HG03342 (cell line): ENCODE data around the gene PRRG4.
"Not testable (repeated sequence)": the region's sequence is repeated elsewhere in the genome, so short reads cannot be mapped to it uniquely, and the experiment has no call there.

Experiments used
- ATAC-seq: cut with Tn5 transposase; IDR thresholded peaks from one replicate; pipeline ENCODE4 v1.9.1; 2021; ENCODE audit warnings: mild to moderate bottlenecking, moderate library complexity; ENCODE audit not compliant: unreplicated experiment

PRRG4 gene

DNA sequence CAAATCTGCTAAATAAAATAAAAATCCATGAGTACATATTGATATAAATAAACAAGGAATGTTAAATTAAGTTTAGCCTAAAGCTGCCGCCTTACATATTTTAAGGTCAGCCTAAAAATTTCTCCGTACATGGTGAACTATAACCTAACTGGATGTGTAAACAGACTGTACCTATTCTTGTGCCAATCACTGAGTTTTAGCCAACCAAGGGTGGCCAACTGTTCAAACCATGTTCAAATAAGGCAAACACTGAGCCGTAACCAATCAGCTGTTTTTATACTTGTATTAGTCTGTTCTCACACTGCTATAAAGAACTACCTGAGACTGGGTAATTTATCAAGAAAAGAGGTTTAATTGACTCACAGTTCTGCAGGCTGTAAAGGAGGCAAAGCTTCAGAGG is 54.3 kb downstream of the PRRG4 start:
- no peak for ATAC-seq

DNA sequence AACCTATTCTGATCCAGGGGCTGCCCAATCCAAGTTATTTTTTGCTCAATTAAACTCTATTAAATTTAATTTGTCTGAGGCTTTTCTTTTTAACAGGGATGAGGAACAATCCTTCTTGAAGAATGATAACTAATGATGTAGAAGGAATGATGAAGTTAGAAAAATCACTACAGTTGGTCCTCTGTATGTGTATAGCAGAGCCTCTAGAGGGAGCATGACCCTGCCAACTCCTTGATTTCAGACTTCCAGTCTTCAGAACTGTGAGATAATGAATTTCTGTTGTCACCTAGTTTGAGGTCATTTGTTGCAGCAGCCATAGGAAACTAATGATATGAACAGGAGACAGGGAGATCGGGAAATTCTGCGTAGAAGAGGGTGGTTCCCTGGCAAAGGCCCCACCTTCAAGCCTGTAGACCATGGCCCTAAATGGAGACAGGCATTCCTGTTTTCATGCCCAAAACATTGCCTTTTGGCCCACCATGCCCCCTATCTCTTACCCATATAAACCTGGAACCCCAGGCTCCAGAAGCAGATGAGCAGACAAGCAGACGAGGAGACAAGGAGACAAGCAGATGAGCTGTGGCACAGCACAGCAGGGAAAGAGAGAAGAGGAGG is 55.1 kb downstream of the PRRG4 start:
- no peak for ATAC-seq

DNA sequence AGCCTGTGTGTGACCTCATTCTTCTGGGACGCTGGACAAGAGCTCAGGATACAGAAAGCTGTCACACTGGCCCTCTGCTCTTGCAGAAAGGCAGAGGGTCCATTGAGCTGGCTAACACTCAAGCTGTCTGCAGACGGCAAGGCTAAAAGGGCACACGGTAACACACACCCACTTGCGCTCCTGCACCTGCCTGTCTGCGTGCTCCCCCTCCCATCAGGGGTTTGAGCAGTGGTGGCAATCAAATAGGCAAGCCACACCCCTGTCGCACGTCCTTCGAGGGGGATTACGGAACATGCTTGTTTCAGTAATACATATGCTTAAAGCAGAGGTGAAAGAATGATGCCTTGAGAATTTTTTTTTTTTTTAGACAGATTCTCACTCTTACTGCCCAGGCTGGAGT is 55.8 kb downstream of the PRRG4 start:
- ATAC-seq, result no peak

DNA sequence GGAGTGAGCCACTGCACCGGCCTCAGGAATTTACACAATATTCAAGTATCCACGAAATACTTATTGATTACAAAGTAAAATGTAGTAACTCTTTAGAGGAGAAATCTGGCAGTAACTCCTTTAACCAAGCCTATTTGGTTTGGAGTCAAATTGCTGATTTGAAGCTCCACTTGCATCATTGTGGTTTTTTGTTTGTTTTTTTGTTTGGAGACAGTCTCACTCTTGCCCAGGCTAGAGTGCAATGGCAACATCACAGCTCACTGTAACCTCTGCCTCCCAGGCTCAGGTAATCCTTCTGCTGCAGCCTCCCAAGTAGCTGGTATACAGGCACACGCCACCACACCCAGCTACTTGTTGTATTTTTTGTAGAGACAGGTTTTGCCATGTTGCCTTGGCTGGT is 56.5 kb downstream of the PRRG4 start:
- no peak for ATAC-seq

DNA sequence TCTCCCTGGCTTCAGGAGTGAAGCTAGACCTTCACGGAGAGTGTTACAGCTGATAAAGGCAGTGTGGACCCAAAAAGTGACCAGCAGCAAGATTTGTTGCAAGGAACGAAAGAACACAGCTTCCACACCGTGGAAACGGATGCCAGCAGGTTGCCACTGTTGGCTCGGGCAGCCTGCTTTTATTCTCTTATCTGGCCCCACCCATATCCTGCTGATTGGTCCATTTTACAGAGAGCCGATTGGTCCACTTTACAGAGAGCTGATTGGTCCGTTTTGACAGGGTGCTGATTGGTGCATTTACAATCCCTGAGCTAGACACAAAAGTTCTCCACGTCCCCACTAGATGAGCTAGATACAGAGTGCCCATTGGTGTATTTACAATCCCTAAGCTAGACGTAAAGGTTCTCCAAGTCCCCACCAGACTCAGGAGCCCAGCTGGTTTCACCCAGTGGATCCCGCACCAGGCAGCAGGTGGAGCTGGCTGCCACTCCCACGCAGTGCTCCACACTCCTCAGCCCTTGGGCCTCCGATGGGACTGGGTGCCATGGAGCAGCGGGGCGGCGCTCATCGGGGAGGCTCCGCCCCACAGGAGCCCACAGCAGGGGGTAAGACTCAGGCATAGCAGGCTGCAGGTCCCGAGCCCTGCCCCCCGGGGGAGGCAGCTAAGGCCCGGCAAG is 58.1 kb downstream of the PRRG4 start:
- not testable (repeated sequence) for ATAC-seq

DNA sequence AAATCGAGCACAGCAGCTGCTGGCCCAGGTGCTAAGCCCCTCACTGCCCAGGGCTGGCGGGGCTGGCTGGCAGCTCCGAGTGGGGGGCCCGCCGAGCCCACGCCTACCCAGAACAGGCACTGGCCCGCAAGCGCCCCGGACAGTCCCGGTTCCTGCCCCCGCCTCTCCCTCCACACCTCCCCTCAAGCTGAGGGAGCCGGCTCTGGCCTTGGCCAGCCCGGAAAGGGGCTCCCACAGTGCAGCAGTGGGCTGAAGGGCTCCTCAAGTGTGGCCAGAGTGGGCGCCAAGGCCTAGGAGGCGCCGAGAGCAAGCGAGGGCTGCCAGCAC is 58.6 kb downstream of the PRRG4 start:
- not testable (repeated sequence) for ATAC-seq

DNA sequence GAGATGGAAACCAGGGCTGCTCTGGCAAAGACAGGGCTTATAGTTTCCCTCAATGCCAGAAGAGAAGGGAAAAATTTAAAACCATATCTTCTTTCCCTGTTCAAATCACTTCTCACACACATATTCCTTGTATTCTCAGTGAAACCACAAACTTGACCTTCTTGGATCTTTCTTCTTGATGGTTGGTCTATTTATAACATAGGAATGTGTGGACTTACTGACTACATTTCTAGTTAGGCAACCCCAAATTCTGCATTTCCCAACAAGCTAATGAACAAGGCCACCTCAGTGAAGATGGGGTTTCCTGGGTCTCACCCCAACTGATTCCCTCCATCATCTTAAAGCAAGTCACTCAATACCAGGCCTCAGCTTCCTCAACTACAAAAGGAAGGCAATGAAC is 59.1 kb downstream of the PRRG4 start:
- ATAC-seq, result no peak

DNA sequence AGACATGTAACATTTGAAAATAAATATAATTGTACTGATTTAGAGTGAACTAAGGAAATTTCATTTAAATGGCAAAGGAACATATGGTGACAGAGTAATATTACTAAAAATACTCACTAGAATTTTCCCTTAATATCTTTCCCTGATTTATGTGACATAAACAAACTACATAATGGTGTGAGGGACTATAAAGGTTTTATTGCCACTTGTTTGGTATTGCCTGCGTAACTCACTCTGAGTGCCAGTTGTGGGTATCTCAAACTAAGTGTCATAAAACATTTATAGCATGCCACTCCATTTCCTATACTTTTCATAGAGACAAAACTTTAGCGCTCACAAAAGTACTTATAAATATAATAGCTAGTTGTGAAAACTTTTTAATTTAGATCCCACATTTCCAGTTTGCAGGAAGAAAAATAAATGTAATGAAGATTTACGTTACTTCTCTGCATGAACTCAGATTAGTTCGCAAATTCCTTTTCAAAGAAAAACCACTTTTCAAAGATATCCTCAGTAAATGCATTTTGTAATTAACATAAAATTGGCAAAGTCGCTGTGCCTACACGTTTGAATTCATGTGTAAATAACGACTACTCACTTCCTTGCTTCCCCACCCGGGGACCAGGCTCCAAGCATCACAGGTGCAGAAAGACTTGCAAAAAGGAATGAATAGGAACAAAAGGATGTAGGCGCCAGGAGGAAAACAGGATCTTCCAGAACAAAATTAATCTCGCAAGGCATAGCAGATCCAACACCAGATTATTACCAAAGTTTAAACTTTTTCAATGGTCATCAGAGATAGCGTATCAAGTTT is 61.3 kb downstream of the PRRG4 start:
- no peak for ATAC-seq

DNA sequence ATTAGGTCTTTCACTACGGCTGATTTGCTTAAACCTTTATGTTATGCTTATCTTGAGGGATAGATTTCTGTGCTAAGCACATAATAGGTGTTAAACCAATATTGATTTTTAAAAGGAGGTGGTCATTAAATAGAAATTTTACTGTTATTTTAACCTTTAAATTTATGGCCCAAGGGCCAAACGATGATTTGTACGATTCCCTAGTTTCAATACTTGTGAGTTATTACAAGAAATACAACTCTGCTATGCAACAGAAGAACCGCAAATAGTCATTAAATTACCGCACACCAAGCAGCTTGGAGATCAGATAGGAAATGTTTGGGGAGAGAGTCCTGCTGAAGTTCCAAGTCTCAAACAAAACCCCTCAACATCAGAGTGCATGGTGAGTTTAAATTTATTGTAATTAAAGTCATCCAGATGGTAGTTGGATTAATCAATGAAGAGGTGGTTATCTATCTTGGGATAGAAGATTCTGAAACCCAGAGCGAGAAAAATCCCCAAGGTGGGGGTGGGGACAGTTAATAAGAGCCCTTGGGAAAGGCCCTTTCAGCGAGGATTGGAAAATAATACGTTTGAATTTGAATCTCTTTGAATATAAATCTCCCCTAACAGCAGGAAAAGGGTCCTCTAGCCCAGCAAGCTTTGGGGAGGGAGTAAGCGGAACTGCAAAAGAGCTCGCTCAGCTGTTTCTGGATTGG is 62.1 kb downstream of the PRRG4 start:
- ATAC-seq, result no peak

DNA sequence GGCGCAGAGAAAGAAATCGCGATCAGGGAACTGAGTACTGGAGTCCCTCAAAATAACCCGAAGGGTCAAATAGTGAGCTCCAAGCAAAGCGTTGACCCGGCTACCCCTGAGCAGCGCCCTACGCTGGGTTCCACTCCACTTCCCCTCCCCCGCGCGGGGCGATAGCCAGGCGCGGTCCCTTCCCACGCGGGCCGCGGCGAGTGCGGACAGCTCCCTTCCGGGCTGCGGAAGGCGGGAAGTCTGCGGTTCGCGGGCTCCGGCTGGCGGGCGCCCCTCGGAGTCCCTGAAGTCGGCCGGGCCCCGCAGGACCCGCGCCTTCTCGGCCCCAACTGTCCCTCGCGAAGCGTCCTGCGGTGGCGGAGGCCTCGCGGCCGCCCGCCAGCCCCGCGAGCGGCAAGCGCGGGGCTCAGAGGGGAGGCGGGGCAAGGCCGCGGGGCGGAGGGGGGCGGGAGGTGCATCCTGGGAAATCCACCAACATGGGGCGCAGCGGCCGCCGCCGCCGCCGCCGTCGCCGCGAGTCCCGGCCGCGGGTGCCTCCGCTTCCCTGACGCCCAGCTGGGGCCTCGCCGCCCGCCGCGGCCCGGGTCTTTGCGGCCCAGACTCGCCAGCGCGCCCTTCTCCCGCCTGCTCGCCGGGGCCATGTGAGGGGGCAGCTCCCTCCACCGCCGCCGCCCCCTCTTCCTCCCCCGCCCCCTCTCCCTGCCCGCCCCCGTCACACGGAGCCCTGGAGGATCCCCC is 62.8 kb downstream of the PRRG4 start, which contains the start of gene QSER1:
TSS of gene QSER1 (plus strand) at position 457 of the 738 bp plus-strand sequence. CDS start 315 bp downstream, outside the sequence.
- ATAC-seq, result peak; percentile 69

DNA sequence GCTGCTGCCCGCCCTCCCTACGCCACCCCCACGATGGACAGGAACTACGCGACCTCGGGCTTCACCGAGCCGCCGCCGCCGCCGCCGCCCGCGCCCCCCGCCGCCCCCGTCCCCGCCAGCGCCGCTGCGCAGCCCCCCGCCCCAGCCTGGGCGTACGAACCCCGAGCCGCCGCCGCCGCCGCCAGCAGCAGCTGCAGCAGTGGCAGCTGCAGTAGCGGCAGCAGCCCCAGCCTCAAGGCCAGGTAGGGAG is 63.3 kb downstream of the PRRG4 start:
- no peak for ATAC-seq

DNA sequence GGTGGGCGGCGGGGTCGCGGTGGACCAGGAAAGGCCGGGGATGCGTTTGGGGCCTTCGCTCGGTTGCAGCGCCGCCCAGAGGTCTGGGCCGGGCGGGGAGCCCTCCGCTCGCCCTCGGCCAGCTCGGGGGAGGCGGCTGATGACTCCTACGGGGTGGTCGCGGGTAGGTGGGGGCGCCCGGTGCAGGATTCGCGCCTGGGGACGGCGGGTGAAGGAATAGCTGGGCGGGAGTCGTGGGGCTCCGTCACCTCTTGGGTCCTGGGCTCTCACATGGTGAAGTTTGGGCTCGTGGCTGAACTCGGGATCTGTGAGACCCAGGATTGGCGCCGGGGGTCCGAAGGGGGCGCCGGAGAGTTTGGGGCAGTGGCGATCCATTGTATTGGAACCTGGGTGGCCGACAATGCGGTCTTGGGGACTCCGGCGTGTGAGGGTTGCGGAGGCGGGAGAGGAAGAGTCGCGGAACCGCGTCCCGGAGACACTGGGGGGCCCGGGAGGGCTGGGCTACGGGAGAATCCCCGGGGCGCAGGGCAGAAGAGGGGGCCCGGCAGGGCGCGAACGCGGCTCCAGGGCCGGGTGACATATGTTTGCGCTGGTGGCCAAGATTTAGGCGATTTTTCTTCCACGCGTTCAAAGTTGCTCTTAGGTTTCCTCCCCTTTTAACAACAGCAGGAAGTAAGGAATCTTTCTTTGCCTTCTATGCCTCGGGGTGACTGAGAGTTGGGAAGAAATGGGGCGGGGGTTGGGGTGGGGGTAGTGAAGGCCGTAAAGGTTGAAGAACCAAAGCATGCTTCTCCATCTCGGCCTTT is 63.8 kb downstream of the PRRG4 start:
- ATAC-seq, result peak; percentile 30

DNA sequence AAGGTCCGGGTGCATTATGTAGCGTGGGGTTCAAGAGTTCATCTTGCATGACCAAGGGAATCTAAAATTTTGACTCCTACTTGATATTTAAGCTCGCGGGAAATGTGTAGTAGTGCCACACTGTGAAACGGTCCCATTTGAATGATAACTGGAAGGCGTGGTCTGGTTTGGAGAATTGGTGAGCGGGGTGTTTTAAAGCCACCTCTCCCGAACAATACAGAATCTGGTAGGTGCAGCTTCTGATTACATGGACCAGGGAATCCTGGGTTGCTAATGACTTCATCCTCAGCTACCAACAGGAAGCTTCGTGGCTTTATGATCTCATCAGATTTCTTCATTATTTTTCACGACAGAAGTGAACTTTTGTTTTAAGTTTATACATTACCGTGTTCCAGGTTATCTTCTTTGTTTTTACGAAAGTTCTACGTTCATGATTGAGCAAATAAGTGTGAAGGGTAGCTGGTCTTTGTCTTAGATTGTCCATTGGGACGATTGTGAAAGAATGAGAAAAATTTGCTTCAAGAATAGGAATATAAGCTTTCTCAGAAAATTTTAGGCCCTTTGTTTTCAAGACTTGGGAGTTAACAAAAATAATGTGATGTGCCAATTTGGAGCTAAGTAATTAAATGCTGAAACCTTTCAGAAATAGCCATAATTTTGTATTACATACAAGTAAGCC is 64.6 kb downstream of the PRRG4 start:
- ATAC-seq, result no peak

DNA sequence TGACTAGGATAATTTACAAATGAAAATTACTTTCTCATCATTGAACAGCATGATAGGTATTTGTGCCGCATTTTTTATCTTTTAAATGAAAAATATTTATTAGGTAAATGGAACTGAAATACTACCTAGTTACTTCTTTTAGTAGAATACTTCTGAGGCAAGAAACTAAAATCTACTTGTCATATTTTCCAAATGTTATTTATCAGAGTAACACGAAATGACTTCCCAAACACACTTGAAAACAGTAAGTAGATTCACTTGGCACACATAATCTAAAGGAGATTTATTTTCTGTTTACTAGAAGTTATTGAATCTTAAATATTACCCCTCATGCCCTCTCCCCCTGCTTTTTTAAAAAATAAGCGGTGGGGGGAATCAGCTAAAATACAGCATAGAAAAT is 65.2 kb downstream of the PRRG4 start:
- ATAC-seq, result no peak

DNA sequence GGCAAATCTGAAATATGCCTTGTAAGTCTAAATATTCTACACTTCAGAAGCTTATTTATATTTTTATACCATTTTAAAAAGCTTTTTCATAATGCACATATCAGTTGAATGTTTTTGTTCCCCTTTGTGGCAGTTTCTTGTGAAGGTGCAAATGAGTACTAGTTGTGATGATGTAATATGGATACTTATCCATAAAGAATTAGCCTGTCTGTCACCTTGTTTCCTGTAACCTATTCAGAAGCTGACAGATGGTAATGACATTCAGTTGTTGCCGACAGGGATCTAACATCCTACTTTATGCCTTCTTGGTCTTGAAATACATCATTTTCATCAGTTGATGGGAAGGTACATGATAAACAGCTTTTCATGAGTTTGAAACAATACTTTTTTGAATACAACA is 65.7 kb downstream of the PRRG4 start:
- ATAC-seq, result no peak

DNA sequence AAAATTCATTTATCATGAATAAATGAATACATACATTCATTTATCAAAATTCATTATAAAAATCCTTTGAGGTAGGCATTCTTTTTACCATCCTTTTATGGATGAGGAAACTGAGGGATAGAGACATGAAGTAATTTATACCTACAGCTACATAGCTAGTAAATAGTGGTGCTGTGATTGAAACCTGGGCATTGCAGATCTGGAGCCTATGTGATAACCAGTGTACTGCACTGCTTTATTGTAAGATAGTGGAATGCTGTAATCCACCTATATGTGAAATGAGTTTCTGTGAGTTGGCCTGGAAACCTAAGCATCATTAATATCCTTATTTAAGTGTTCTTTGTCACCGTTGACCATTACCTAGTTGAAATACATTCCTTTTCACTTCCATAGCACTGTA is 67.4 kb downstream of the PRRG4 start:
- no peak for ATAC-seq

DNA sequence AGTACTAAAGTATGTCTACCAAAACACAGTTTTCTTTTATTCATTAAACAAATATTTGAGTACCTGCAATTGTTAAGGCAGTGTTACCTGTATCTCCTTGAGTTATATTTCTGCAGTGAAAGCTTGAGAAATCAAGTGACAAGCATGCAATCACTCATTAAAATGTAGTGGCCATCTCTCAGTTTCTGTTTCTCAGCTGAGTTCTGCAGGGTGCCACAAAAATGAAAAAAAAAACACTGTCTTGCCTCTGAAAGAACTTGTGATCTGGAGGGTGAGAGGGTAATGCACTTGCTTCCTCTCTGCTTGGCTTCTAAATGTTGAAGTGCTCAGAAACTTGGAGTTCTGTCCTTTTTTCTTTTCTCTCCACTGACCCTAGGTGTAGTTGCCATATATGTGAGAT is 69.7 kb downstream of the PRRG4 start:
- ATAC-seq, result no peak

DNA sequence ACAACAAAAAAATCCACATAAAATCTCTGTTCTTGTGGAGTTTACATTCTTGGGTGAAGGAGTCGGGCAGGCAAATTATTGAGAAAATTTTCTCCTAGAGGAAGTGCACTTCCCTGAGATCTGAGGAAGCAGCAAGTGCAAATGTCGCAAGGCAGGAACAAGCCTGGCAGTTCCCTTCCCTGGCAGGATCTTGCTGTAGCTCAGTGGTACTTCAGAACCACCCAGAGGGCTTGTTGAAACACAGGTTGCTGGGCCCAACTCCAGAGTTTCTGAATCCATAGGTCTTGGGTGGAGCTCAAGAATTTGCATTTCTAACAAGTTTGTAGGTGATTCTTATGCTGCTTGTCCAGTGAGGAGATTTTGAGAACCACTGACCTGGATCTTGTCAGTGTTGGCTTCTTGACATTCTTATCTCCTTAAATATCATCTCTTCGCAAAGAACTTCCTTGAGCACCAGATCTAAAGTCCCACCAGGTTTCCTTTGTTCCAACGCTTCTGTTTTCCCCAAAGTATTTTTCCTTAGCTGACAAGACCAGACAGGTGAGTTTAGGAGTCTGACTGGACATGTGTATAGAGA is 72.5 kb downstream of the PRRG4 start:
- no peak for ATAC-seq

DNA sequence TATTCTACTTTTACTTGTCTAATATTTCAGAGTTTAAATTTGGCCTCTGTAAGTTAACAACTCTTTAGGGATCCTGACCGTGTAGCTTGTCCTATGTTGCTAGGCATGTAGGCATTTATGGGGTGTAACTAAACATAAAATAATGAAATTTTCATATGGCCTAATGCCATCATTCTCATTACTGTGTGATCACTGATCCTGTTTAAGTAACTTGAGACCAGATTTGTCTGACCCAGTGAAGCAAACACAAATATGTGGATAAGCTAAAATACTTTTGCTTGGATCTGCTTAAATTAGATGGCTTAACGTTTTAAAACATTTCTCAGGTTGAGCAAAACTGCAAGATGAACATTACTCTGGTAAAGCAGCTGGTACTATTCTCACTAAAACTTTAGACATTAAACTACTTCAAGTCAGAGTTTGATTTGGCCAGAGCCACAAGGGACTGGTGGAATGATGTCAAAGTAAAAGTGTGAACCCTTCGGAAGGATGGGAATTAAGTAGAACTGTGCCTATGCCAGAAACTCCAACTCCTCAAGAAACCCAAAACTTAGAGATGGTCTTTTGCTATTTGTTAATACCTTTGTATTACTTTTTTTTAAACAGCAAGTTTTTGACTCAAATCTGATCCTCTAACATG is 75.4 kb downstream of the PRRG4 start:
- no peak for ATAC-seq
